Fibroblast of the aortic adventitia (primary cell): ENCODE results near the gene NPR3. TPM values are rescaled to one million over a fixed set of nuclear protein-coding genes. Genes with fewer than 3 reads are reported as not detected.
A peak's percentile ranks its signal among the peaks of the same experiment; 100 is the strongest.

Experiments used
- DNase-seq: peaks from one replicate; pipeline ENCODE4 v3.0.0-alpha.2; 2010; ENCODE audit warnings: low read depth
- H3K4me3 ChIP-seq: 2 replicates; pipeline ENCODE4 v1.5.1; 2011; ENCODE audit warnings: low read depth, mild to moderate bottlenecking, control low read depth, low read length, moderate library complexity
- total RNA-seq: library from RNA; depleted of rRNA; stranded (reverse); fragments of >200 nt; gene quantifications from 2 replicates; pipeline ENCODE4 v1.2.3, GENCODE V29; 2012; ENCODE audit warnings: low replicate concordance
- TF ChIP-seq, protein P1 (sequence below): IDR thresholded peaks from 2 replicates; pipeline ENCODE4 v1.5.1; 2011; ENCODE audit warnings: mild to moderate bottlenecking, low read length, control low read depth, inconsistent platforms; ENCODE audit not compliant: insufficient read depth

NPR3 gene
- total RNA-seq, 1 donor, result 23.7 TPM

DNA sequence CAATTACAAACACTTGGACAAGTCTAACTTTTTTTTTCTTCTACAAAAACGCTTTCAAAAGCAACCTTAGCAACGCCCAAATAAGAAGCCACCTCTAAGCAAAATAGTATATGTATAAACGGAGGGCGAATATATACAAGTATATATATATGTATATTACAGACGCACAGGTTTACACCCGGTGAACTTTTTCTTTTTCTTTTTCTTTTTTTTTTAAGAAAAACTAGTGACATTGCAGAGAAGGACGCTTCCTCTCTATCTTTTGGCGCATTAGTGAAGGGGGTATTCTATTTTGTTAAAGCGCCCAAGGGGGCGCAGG, 200 bp downstream of the NPR3 start:
- DNase-seq, result no peak
- H3K4me3 ChIP-seq, result peak overlapping the region; percentile 75
- TF ChIP-seq, protein P1, sequence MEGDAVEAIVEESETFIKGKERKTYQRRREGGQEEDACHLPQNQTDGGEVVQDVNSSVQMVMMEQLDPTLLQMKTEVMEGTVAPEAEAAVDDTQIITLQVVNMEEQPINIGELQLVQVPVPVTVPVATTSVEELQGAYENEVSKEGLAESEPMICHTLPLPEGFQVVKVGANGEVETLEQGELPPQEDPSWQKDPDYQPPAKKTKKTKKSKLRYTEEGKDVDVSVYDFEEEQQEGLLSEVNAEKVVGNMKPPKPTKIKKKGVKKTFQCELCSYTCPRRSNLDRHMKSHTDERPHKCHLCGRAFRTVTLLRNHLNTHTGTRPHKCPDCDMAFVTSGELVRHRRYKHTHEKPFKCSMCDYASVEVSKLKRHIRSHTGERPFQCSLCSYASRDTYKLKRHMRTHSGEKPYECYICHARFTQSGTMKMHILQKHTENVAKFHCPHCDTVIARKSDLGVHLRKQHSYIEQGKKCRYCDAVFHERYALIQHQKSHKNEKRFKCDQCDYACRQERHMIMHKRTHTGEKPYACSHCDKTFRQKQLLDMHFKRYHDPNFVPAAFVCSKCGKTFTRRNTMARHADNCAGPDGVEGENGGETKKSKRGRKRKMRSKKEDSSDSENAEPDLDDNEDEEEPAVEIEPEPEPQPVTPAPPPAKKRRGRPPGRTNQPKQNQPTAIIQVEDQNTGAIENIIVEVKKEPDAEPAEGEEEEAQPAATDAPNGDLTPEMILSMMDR, result no peak

DNA sequence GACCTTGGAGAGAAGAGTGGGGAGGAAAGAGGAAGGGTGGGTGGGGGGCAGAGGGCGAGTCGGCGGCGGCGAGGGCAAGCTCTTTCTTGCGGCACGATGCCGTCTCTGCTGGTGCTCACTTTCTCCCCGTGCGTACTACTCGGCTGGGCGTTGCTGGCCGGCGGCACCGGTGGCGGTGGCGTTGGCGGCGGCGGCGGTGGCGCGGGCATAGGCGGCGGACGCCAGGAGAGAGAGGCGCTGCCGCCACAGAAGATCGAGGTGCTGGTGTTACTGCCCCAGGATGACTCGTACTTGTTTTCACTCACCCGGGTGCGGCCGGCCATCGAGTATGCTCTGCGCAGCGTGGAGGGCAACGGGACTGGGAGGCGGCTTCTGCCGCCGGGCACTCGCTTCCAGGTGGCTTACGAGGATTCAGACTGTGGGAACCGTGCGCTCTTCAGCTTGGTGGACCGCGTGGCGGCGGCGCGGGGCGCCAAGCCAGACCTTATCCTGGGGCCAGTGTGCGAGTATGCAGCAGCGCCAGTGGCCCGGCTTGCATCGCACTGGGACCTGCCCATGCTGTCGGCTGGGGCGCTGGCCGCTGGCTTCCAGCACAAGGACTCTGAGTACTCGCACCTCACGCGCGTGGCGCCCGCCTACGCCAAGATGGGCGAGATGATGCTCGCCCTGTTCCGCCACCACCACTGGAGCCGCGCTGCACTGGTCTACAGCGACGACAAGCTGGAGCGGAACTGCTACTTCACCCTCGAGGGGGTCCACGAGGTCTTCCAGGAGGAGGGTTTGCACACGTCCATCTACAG, 760 bp downstream of the NPR3 start:
- TF ChIP-seq, protein P1, result no peak
- H3K4me3 ChIP-seq, result peak overlapping the region; percentile 75
- peak; percentile 65 for DNase-seq

DNA sequence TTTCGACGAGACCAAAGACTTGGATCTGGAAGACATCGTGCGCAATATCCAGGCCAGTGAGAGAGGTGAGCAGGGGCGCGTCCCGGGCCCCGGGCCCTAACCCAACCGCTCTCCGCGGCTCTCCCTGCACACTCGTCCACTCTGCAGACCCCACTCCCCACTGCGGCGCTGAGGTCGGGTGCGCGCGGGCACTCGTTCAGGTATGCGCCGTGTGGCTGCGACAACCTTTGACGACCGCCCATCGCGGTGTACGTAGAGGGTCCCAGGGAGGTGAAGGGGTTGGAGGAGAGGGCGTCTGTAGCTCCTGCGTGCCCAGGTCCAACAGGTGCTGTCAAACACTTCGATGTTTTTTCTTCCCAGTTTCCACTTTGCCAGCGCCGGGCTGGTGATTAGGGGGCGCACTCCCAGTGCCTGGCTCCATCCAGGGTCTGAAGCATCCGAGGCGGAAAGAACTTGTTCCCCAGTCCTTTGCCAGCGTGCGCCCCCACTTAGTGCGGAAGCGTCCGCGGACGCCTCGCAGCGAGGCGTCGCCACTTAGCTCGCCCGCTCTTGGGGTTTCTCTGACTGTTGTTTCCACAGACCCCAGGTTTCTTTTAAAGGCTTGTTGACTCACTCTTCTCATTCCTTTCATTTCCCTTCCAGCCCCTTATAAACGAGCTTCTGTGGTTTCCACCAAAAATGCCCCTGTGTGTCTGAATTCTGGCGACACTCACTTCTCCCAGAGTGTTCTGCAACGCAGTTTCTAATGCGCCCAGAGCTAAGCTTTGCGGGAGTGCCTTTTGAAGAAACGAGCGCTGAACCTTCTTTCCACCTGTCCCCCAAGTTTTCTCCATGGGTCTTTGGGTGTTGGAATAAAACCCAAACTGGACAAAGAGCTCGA, 1.6 kb downstream of the NPR3 start:
- peak overlapping the region; percentile 75 for H3K4me3 ChIP-seq
- peak; percentile 57 for DNase-seq
- TF ChIP-seq, protein P1, result peak; percentile 44

DNA sequence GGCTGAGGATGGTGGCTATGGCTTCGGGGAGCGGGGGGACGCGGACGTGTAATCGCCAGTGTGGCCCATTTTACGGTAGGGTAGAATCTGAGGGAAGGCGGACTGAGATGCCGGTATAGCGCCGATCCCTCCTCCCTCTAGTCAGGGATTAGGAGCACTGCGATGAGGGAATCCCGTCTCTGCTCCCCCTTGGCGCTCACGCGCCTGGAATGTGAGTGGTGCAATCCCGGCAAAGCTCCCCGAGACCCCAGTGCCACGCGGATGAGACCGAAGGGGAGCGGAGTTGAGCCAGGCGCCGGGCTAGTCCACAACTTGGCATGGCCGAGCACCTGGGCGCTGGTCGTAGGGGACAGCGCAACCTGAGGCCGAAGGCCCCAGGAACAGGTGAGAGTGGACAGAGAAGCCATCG, 2.2 kb downstream of the NPR3 start:
- DNase-seq, result peak; percentile 47
- TF ChIP-seq, protein P1, result no peak
- peak overlapping the region; percentile 75 for H3K4me3 ChIP-seq

DNA sequence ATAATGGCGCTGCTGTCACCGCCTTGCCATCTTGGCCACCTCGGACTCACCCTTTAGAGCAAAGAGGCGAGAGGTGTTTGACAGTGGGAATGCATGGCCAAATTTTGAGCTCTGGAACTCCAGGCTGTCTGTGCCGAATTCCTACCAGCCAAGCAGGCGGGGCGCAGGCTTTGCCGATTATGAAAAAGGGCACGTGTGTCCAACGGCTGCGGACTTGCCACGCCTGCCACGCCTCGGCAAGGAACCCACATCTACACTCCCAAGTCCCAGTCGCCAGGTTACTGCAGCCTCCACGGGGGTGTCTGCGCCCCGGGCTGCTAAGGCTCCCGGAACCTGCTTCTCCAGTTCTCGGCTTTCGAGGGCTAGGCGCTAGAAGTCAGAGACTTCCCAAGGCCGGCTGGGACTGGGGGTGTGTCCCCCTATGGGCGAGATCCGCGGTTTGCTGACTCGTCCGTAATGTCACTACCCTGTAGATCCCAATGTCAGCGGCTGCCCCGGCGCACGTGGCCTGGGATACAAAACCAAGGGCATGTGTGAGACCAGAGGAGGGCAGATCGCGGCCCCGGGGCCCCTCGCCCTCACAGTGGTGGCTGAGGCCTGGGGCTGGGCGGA, 2.8 kb downstream of the NPR3 start:
- H3K4me3 ChIP-seq, result peak overlapping the region; percentile 75
- DNase-seq, result peak; percentile 68
- TF ChIP-seq, protein P1, result no peak

DNA sequence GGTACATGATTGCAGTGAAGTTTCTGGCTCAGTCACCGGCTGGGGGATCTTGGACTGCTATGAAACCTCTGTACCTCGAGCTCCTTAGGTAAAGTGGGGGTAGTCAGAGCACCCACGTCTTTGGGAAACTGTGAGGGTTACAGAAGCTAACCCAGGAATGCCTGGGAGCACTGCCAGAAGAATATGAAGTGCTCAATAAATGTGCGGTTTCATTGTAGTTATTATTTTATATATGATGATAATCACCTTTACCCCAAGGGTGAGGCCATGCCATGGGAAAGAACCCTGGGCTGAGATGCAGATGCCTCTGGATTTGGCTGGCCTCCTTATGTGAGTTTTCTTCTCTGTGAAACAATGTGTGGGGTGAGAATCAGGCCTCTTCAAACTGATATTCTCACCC, 3.7 kb downstream of the NPR3 start:
- TF ChIP-seq, protein P1, result no peak
- H3K4me3 ChIP-seq, result peak overlapping the region; percentile 75
- DNase-seq, result peak; percentile 53
